ENCODE data around the gene ABR.

DNA sequence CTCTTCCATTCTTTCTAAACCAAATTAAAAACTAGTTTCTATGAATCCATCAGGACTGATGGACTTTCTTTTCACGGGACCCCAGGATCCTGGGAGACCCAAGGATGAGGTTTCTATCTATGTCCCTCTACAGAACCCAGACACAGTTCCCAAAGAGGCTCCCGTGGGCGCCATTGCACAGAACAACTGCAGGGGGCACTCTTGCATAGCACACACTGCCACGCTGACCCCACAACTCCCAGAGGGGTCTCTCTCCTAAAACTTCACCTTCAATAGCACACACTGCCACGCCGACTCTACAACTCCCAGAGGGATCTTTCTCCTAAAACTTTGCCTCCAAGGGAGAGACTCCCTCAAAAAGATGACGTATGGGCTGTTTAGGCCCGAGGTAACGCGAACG is 9.0 kb downstream of the ABR start:
- TF ChIP-seq, protein P1, sequence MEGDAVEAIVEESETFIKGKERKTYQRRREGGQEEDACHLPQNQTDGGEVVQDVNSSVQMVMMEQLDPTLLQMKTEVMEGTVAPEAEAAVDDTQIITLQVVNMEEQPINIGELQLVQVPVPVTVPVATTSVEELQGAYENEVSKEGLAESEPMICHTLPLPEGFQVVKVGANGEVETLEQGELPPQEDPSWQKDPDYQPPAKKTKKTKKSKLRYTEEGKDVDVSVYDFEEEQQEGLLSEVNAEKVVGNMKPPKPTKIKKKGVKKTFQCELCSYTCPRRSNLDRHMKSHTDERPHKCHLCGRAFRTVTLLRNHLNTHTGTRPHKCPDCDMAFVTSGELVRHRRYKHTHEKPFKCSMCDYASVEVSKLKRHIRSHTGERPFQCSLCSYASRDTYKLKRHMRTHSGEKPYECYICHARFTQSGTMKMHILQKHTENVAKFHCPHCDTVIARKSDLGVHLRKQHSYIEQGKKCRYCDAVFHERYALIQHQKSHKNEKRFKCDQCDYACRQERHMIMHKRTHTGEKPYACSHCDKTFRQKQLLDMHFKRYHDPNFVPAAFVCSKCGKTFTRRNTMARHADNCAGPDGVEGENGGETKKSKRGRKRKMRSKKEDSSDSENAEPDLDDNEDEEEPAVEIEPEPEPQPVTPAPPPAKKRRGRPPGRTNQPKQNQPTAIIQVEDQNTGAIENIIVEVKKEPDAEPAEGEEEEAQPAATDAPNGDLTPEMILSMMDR (conservative IDR thresholded peaks at IDR 0.05): no peak
- no peak for TF ChIP-seq ZFX (IDR thresholded peaks at IDR 0.05)

Measured in C4-2B (cell line).